Neural cell (in vitro differentiated cells): ENCODE results near the gene LRSAM1. TPM values are rescaled to one million over a fixed set of nuclear protein-coding genes. Genes with fewer than 3 reads are reported as not detected.

Source experiments
- H2AFZ ChIP-seq: fragments of 200-600, 300-800 bp; sonication (generic), shearing (Covaris generic); 2 replicates; pipeline ENCODE4 v1.6.0; 2014; ENCODE audit warnings: low read depth, mild to moderate bottlenecking, antibody characterized with exemption, low read length, moderate library complexity
- H3F3A ChIP-seq: fragments of 200-600 bp; shearing (Covaris generic); 2 replicates; pipeline ENCODE4 v1.6.1; 2016; ENCODE audit warnings: mild to moderate bottlenecking, moderate library complexity, mixed read lengths, antibody characterized with exemption, low read length; ENCODE audit not compliant: insufficient read depth, poor library complexity, severe bottlenecking
- H3K27ac ChIP-seq: fragments of 200-600, 300-800 bp; sonication (generic), shearing (Covaris generic); 2 replicates; pipeline ENCODE4 v1.5.1; 2014; ENCODE audit warnings: mild to moderate bottlenecking, low read length, moderate library complexity
- H3K27me3 ChIP-seq: fragments of 300-800, 200-600 bp; sonication (generic), shearing (Covaris generic); 2 replicates; pipeline ENCODE4 v1.6.0; 2014; ENCODE audit warnings: mild to moderate bottlenecking, low read depth, low read length, moderate library complexity; ENCODE audit not compliant: insufficient read depth
- H3K36me3 ChIP-seq: fragments of 300-800, 200-600 bp; sonication (generic), shearing (Covaris generic); 2 replicates; pipeline ENCODE4 v1.5.1; 2014; ENCODE audit warnings: mild to moderate bottlenecking, antibody characterized with exemption, low read length, moderate library complexity; ENCODE audit not compliant: insufficient read depth
- H3K4me2 ChIP-seq: fragments of 300-800, 200-600 bp; sonication (generic), shearing (Covaris generic); 2 replicates; pipeline ENCODE4 v1.6.0; 2014; ENCODE audit warnings: mild to moderate bottlenecking, low read length
- H3K4me3 ChIP-seq: fragments of 300-800, 200-600 bp; sonication (generic), shearing (Covaris generic); 2 replicates; pipeline ENCODE4 v1.5.1; 2014; ENCODE audit warnings: mild to moderate bottlenecking, low read length, moderate library complexity
- H3K79me2 ChIP-seq: fragments of 200-600 bp; shearing (Covaris generic); replicated peaks from 2 replicates; pipeline ENCODE4 v1.6.0; 2014; ENCODE audit warnings: mild to moderate bottlenecking, low read length, moderate library complexity; ENCODE audit not compliant: insufficient read depth
- H3K9ac ChIP-seq: fragments of 300-800, 200-600 bp; sonication (generic), shearing (Covaris generic); 2 replicates; pipeline ENCODE4 v1.6.1; 2016; ENCODE audit warnings: mild to moderate bottlenecking, low read length, mixed read lengths
- H3K9me2 ChIP-seq: fragments of 200-600 bp; shearing (Covaris generic); 2 replicates; pipeline ENCODE4 v1.6.1; 2016; ENCODE audit warnings: mild to moderate bottlenecking, low read length, mixed read lengths; ENCODE audit not compliant: insufficient read depth
- H3K9me3 ChIP-seq: fragments of 200-600, 300-800 bp; sonication (generic), shearing (Covaris generic); 2 replicates; pipeline ENCODE4 v1.6.1; 2016; ENCODE audit warnings: mild to moderate bottlenecking, mixed run types, low read length, moderate library complexity, mixed read lengths
- H4K20me1 ChIP-seq: fragments of 200-600 bp; shearing (Covaris generic); 2 replicates; pipeline ENCODE4 v1.6.1; 2016; ENCODE audit warnings: mild to moderate bottlenecking, mixed run types; ENCODE audit not compliant: insufficient read depth
- CTCF ChIP-seq: fragments of 450-650 bp; IDR thresholded peaks from 2 replicates; pipeline ENCODE4 v1.5.1; 2014; ENCODE audit warnings: antibody characterized with exemption, mild to moderate bottlenecking, moderate library complexity; ENCODE audit not compliant: poor library complexity, severe bottlenecking
- EP300 ChIP-seq: fragments of 450-650 bp; conservative IDR thresholded peaks from 2 replicates; pipeline ENCODE4 v1.6.1; 2014; ENCODE audit warnings: antibody characterized with exemption, mild to moderate bottlenecking, moderate library complexity; ENCODE audit not compliant: poor library complexity, severe bottlenecking
- MXI1 ChIP-seq: fragments of 450-650 bp; conservative IDR thresholded peaks from 2 replicates; pipeline ENCODE4 v1.6.1; 2014; ENCODE audit warnings: antibody characterized with exemption, mild to moderate bottlenecking; ENCODE audit not compliant: poor library complexity, severe bottlenecking
- POLR2AphosphoS5 ChIP-seq: IDR thresholded peaks from 2 replicates; pipeline ENCODE4 v1.6.1; 2012
- REST ChIP-seq: IDR thresholded peaks from 2 replicates; pipeline ENCODE4 v1.6.1; 2012; ENCODE audit warnings: borderline replicate concordance
- SMC3 ChIP-seq: fragments of 450-650 bp; conservative IDR thresholded peaks from 2 replicates; pipeline ENCODE4 v1.6.1; 2014; ENCODE audit warnings: antibody characterized with exemption, mild to moderate bottlenecking, moderate library complexity; ENCODE audit not compliant: poor library complexity
- TAF1 ChIP-seq: IDR thresholded peaks from 2 replicates; pipeline ENCODE4 v1.6.1; 2012; ENCODE audit warnings: low read depth
- polyA plus RNA-seq: library from polyadenylated mRNA; depleted of rRNA; stranded (reverse); fragments of >200 nt; gene quantifications from 2 replicates; pipeline ENCODE4 v1.2.3, GENCODE V29; 2014

LRSAM1 gene
- polyA plus RNA-seq, 1 donor from 2014 or later: 21.6 TPM

GRCh38 chr9:127537792-127538191, 86.5 kb downstream of the LRSAM1 start:
- no peak overlapping the region for H2AFZ ChIP-seq
- H3K27ac ChIP-seq: no peak overlapping the region
- H3K36me3 ChIP-seq: no peaks in the 10 kb centered on the region
- no peaks in the 10 kb centered on the region for H3K9me3 ChIP-seq
- no peak overlapping the region for H3K4me2 ChIP-seq
- no peaks in the 10 kb centered on the region for H3K27me3 ChIP-seq
- no peaks in the 10 kb centered on the region for H4K20me1 ChIP-seq
- no peak for TF ChIP-seq POLR2AphosphoS5
- no peak for TF ChIP-seq REST
- no peak for TF ChIP-seq MXI1
- TF ChIP-seq EP300: no peak
- TF ChIP-seq CTCF: no peak
- no peak for TF ChIP-seq TAF1
- H3F3A ChIP-seq: no peaks in the 10 kb centered on the region
- H3K9ac ChIP-seq: no peak overlapping the region
- H3K9me2 ChIP-seq: no peaks in the 10 kb centered on the region
- H3K79me2 ChIP-seq: no peaks in the 10 kb centered on the region
- H3K4me3 ChIP-seq: no peak overlapping the region

GRCh38 chr9:127538849-127539258, 87.5 kb downstream of the LRSAM1 start:
- no peaks in the 10 kb centered on the region for H3F3A ChIP-seq
- no peak overlapping the region for H2AFZ ChIP-seq
- no peaks in the 10 kb centered on the region for H4K20me1 ChIP-seq
- no peak overlapping the region for H3K4me2 ChIP-seq
- no peaks in the 10 kb centered on the region for H3K36me3 ChIP-seq
- H3K9me2 ChIP-seq: no peaks in the 10 kb centered on the region
- H3K27ac ChIP-seq: no peak overlapping the region
- TF ChIP-seq POLR2AphosphoS5: no peak
- no peak for TF ChIP-seq TAF1
- TF ChIP-seq SMC3: no peak
- no peak for TF ChIP-seq REST
- no peak for TF ChIP-seq CTCF
- no peak overlapping the region for H3K4me3 ChIP-seq
- H3K9ac ChIP-seq: no peak overlapping the region
- no peaks in the 10 kb centered on the region for H3K9me3 ChIP-seq
- H3K79me2 ChIP-seq: no peaks in the 10 kb centered on the region
- H3K27me3 ChIP-seq: no peaks in the 10 kb centered on the region
